Measurements from ENCODE around the gene SMAD3. TPM values are rescaled to one million over a fixed set of nuclear protein-coding genes. Genes with fewer than 3 reads are reported as not detected.

The SMAD3 gene
- total RNA-seq, 2 donors from 2014 or later, result 30.6 to 45.4 TPM

GRCh38 chr15:67093504-67093862 lies 28.1 kb downstream of the SMAD3 start:
- H3K27ac ChIP-seq, result no peak overlapping the region
- no peak for DNase-seq (ENCODE audit: low spot score)
- 83% methylated on average over 7 of the region's 7 CpGs for WGBS
- no peaks in the 10 kb centered on the region for H3K36me3 ChIP-seq
- intact Hi-C loops (cut with DNase I), result no loop called here
- H3K4me3 ChIP-seq, result no peak overlapping the region
- no peaks in the 10 kb centered on the region for H3K27me3 ChIP-seq (replicated peaks; ENCODE audit: insufficient read depth)
- no peaks in the 10 kb centered on the region for H3K9me3 ChIP-seq
- H3K4me1 ChIP-seq (replicated peaks), result peaks cover 10% of the 10 kb centered on the region
- no peak for TF ChIP-seq CTCF (IDR thresholded peaks at IDR 0.05)
- TF ChIP-seq POLR2A (IDR thresholded peaks at IDR 0.05), result no peak
- TF ChIP-seq POLR2AphosphoS5 (IDR thresholded peaks at IDR 0.05), result no peak

GRCh38 chr15:67094001-67094826 lies 28.8 kb downstream of the SMAD3 start:
- WGBS, result 68% methylated on average over 15 of the region's 15 CpGs
- Histone ChIP-seq H3K27ac (no peak overlapping the region), H3K4me1 (replicated peaks) (peaks cover 16% of the 10 kb centered on the region), H3K36me3 (no peaks in the 10 kb centered on the region), H3K27me3 (replicated peaks; ENCODE audit: insufficient read depth) (no peaks in the 10 kb centered on the region), H3K4me3 (no peak overlapping the region), H3K9me3 (no peaks in the 10 kb centered on the region)
- TF ChIP-seq POLR2AphosphoS5 (IDR thresholded peaks at IDR 0.05) (no peak), POLR2A (IDR thresholded peaks at IDR 0.05) (no peak), CTCF (IDR thresholded peaks at IDR 0.05) (no peak)
- DNase-seq (ENCODE audit: low spot score), result no peak
- intact Hi-C loops (cut with DNase I), result no loop called here

- DNase-seq (ENCODE audit: low spot score), result no peak
- intact Hi-C loops (cut with DNase I), result no loop called here
- H3K9me3 ChIP-seq, result no peaks in the 10 kb centered on the region
- 89% methylated on average over 7 of the region's 7 CpGs for WGBS
- H3K27me3 ChIP-seq (replicated peaks; ENCODE audit: insufficient read depth), result no peaks in the 10 kb centered on the region
- H3K4me3 ChIP-seq, result no peak overlapping the region
- H3K27ac ChIP-seq, result no peak overlapping the region
- peaks cover 16% of the 10 kb centered on the region for H3K4me1 ChIP-seq (replicated peaks)
- no peaks in the 10 kb centered on the region for H3K36me3 ChIP-seq
- TF ChIP-seq POLR2A (IDR thresholded peaks at IDR 0.05) (no peak), CTCF (IDR thresholded peaks at IDR 0.05) (no peak), POLR2AphosphoS5 (IDR thresholded peaks at IDR 0.05) (no peak)
Measured at GRCh38 chr15:67095912-67096311, 30.5 kb downstream of the SMAD3 start.

- Histone ChIP-seq H3K9me3 (no peaks in the 10 kb centered on the region), H3K36me3 (no peaks in the 10 kb centered on the region), H3K27me3 (replicated peaks; ENCODE audit: insufficient read depth) (no peaks in the 10 kb centered on the region), H3K4me3 (no peak overlapping the region), H3K4me1 (replicated peaks) (peaks cover 16% of the 10 kb centered on the region), H3K27ac (peak overlapping the region in 1 of 2 donors; percentile 81)
- intact Hi-C loops (cut with DNase I), result no loop called here
- DNase-seq (ENCODE audit: low spot score), result no peak
- 100% methylated on average over 2 of the region's 2 CpGs for WGBS
- TF ChIP-seq POLR2AphosphoS5 (IDR thresholded peaks at IDR 0.05) (no peak), CTCF (IDR thresholded peaks at IDR 0.05) (no peak), POLR2A (IDR thresholded peaks at IDR 0.05) (no peak)
Measured at GRCh38 chr15:67096546-67097294, 31.3 kb downstream of the SMAD3 start.

All from prostate gland (tissue), 2 donors.